Choroid plexus epithelial cell (primary cell): Measurements from ENCODE around the gene LAYN.

ENCODE experiments used
- DNase-seq: peaks from one replicate; pipeline ENCODE4 v3.0.0-alpha.2; 2010; ENCODE audit warnings: low read depth
- H3K4me3 ChIP-seq: 2 replicates; pipeline ENCODE4 v1.5.1; 2011; ENCODE audit warnings: low read depth, mild to moderate bottlenecking, control low read depth, low read length, moderate library complexity
- TF ChIP-seq, protein P1 (sequence below): conservative IDR thresholded peaks from 2 replicates; pipeline ENCODE4 v1.5.1; 2011; ENCODE audit warnings: low read depth, mild to moderate bottlenecking, control low read depth, inconsistent platforms, low read length, moderate library complexity

LAYN gene

GRCh38 chr11:111521135-111521534 is 19.4 kb upstream of the LAYN start:
- TF ChIP-seq, protein P1, sequence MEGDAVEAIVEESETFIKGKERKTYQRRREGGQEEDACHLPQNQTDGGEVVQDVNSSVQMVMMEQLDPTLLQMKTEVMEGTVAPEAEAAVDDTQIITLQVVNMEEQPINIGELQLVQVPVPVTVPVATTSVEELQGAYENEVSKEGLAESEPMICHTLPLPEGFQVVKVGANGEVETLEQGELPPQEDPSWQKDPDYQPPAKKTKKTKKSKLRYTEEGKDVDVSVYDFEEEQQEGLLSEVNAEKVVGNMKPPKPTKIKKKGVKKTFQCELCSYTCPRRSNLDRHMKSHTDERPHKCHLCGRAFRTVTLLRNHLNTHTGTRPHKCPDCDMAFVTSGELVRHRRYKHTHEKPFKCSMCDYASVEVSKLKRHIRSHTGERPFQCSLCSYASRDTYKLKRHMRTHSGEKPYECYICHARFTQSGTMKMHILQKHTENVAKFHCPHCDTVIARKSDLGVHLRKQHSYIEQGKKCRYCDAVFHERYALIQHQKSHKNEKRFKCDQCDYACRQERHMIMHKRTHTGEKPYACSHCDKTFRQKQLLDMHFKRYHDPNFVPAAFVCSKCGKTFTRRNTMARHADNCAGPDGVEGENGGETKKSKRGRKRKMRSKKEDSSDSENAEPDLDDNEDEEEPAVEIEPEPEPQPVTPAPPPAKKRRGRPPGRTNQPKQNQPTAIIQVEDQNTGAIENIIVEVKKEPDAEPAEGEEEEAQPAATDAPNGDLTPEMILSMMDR, result no peak
- no peak for DNase-seq
- H3K4me3 ChIP-seq, result no peak overlapping the region

- no peak for DNase-seq
- TF ChIP-seq, protein P1, result no peak
- no peak overlapping the region for H3K4me3 ChIP-seq
Observed at GRCh38 chr11:111522426-111522825, 18.1 kb upstream of the LAYN start.

DNA sequence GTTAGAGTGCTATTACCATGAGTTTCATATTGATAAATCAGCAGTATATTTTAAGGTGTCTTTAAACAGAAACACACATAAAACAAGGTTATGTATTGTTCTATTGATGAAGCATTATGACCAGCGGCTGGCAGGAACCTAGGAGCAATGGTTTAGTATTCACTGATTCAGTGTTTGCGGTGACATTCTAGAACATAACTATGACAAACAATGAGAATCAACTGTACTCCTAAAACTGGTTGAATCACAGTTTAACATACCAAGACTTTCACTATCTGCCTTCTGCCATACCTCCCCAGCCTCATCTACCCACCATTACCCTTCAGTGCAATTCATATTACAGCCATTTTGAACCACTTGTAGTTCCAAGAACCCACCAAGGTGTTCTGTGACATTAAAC is 17.2 kb upstream of the LAYN start:
- no peak overlapping the region for H3K4me3 ChIP-seq
- no peak for DNase-seq
- TF ChIP-seq, protein P1, result no peak

DNA sequence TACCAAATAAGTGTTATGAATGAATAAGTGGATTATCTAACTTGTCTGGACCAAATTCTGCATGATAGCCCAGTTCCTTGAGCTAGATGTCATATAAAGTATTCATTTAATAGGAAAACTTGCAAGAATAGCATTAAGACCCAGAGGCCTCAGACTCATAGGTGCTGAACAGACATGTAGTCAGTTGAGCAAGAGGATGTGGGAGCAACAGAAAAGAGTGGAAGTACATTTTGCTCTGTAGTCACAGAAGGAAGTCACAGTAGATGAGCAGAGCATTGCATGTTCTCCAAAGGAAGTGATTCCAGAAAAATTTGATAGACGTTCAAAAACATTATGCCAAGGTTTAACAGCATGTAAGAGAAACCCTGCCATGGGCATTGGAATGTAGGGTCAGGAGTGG is 16.5 kb upstream of the LAYN start:
- no peak for DNase-seq
- TF ChIP-seq, protein P1, result no peak

GRCh38 chr11:111525456-111525855 is 15.1 kb upstream of the LAYN start:
- TF ChIP-seq, protein P1, result no peak

More for the DNA sequence above, 16.5 kb upstream of the LAYN start:
- H3K4me3 ChIP-seq, result no peak overlapping the region

GRCh38 chr11:111526501-111526900 is 14.0 kb upstream of the LAYN start:
- no peak overlapping the region for H3K4me3 ChIP-seq
- DNase-seq, result peak; percentile 70
- TF ChIP-seq, protein P1, result no peak

More at GRCh38 chr11:111525456-111525855, 15.1 kb upstream of the LAYN start:
- H3K4me3 ChIP-seq, result no peak overlapping the region
- no peak for DNase-seq

GRCh38 chr11:111527279-111527678 is 13.2 kb upstream of the LAYN start:
- DNase-seq, result no peak
- no peak overlapping the region for H3K4me3 ChIP-seq
- TF ChIP-seq, protein P1, result no peak
